ENCODE results near the gene LBX2.

Gene LBX2

GRCh38 chr2:74524955-74525716 lies 25.7 kb upstream of the LBX2 start:
- no peak overlapping the region for H2AFZ ChIP-seq (ENCODE audit: low read depth)
- H3K9ac ChIP-seq, result no peak overlapping the region
- H3K4me1 ChIP-seq (ENCODE audit: low read depth, poor library complexity, severe bottlenecking), result peaks cover 10% of the 10 kb centered on the region
- no peak overlapping the region for H3K4me2 ChIP-seq
- no peak overlapping the region for H3K4me3 ChIP-seq (IDR thresholded peaks at IDR 0.05; ENCODE audit: insufficient read depth, low read depth, low read length)
- TF ChIP-seq, protein P1, sequence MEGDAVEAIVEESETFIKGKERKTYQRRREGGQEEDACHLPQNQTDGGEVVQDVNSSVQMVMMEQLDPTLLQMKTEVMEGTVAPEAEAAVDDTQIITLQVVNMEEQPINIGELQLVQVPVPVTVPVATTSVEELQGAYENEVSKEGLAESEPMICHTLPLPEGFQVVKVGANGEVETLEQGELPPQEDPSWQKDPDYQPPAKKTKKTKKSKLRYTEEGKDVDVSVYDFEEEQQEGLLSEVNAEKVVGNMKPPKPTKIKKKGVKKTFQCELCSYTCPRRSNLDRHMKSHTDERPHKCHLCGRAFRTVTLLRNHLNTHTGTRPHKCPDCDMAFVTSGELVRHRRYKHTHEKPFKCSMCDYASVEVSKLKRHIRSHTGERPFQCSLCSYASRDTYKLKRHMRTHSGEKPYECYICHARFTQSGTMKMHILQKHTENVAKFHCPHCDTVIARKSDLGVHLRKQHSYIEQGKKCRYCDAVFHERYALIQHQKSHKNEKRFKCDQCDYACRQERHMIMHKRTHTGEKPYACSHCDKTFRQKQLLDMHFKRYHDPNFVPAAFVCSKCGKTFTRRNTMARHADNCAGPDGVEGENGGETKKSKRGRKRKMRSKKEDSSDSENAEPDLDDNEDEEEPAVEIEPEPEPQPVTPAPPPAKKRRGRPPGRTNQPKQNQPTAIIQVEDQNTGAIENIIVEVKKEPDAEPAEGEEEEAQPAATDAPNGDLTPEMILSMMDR (conservative IDR thresholded peaks at IDR 0.05; ENCODE audit: low read depth, low read length), result no peak
- H3K36me3 ChIP-seq (ENCODE audit: insufficient read depth), result peaks cover 4% of the 10 kb centered on the region; the same call in 1 of the 2 replicates
- no peaks in the 10 kb centered on the region for H4K20me1 ChIP-seq (ENCODE audit: insufficient read depth)
- peaks cover 7% of the 10 kb centered on the region; the same call in 1 of the 2 replicates for H3K27me3 ChIP-seq (ENCODE audit: insufficient read depth, low read depth)
- H3K79me2 ChIP-seq (ENCODE audit: insufficient read depth, low read depth), result peaks cover 22% of the 10 kb centered on the region
- H3K27ac ChIP-seq, result no peak overlapping the region

DNA sequence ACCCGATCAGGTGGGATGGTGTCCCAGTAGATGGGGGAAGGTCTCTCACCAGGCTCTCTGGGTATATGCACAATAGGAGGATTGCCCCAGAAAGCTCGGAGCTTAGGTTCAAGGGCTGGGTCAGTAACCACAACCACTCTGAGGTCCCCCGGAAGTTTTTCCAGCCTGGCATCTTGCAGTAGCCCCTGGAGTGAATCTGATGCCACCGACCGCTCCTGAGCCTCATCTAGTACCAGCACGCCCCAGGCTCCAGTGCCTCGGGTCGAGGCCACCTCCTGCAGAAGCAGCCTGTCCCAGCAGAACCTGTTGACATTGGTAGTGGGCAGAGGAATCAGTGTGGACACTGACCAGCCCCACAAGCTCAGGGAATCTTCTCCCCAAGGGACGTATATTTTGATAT lies 24.6 kb upstream of the LBX2 start:
- H3K36me3 ChIP-seq (ENCODE audit: insufficient read depth), result peaks cover 4% of the 10 kb centered on the region; the same call in 1 of the 2 replicates
- H3K79me2 ChIP-seq (ENCODE audit: insufficient read depth, low read depth), result peaks cover 18% of the 10 kb centered on the region
- H3K9ac ChIP-seq, result no peak overlapping the region
- H2AFZ ChIP-seq (ENCODE audit: low read depth), result no peak overlapping the region
- H3K4me1 ChIP-seq (ENCODE audit: low read depth, poor library complexity, severe bottlenecking), result peaks cover 10% of the 10 kb centered on the region
- no peak overlapping the region for H3K27ac ChIP-seq
- no peaks in the 10 kb centered on the region for H4K20me1 ChIP-seq (ENCODE audit: insufficient read depth)
- H3K27me3 ChIP-seq (ENCODE audit: insufficient read depth, low read depth), result peaks cover 15% of the 10 kb centered on the region; the same call in 1 of the 2 replicates
- H3K4me2 ChIP-seq, result no peak overlapping the region
- TF ChIP-seq, protein P1 (conservative IDR thresholded peaks at IDR 0.05; ENCODE audit: low read depth, low read length), result no peak
- no peak overlapping the region for H3K4me3 ChIP-seq (IDR thresholded peaks at IDR 0.05; ENCODE audit: insufficient read depth, low read depth, low read length)

- Histone ChIP-seq H3K9ac (no peak overlapping the region), H3K36me3 (ENCODE audit: insufficient read depth) (peaks cover 4% of the 10 kb centered on the region; the same call in 1 of the 2 replicates), H3K27ac (no peak overlapping the region), H2AFZ (ENCODE audit: low read depth) (no peak overlapping the region), H4K20me1 (ENCODE audit: insufficient read depth) (no peaks in the 10 kb centered on the region), H3K27me3 (ENCODE audit: insufficient read depth, low read depth) (peaks cover 27% of the 10 kb centered on the region; the same call in 1 of the 2 replicates), H3K4me3 (IDR thresholded peaks at IDR 0.05; ENCODE audit: insufficient read depth, low read depth, low read length) (no peak overlapping the region), H3K4me1 (ENCODE audit: low read depth, poor library complexity, severe bottlenecking) (no peaks in the 10 kb centered on the region), H3K4me2 (no peak overlapping the region), H3K79me2 (ENCODE audit: insufficient read depth, low read depth) (peaks cover 3% of the 10 kb centered on the region; the same call in 1 of the 2 replicates)
- TF ChIP-seq, protein P1 (conservative IDR thresholded peaks at IDR 0.05; ENCODE audit: low read depth, low read length), result no peak
These were observed 23.1 kb upstream of the LBX2 start for GRCh38 chr2:74522516-74522915.

GRCh38 chr2:74516650-74517049 lies 17.2 kb upstream of the LBX2 start:
- Histone ChIP-seq H3K79me2 (ENCODE audit: insufficient read depth, low read depth) (no peaks in the 10 kb centered on the region), H2AFZ (ENCODE audit: low read depth) (no peak overlapping the region), H4K20me1 (ENCODE audit: insufficient read depth) (no peaks in the 10 kb centered on the region), H3K27me3 (ENCODE audit: insufficient read depth, low read depth) (peaks cover 56% of the 10 kb centered on the region), H3K9ac (no peak overlapping the region), H3K4me3 (IDR thresholded peaks at IDR 0.05; ENCODE audit: insufficient read depth, low read depth, low read length) (no peak overlapping the region), H3K4me2 (no peak overlapping the region), H3K27ac (no peak overlapping the region), H3K4me1 (ENCODE audit: low read depth, poor library complexity, severe bottlenecking) (peaks cover 4% of the 10 kb centered on the region), H3K36me3 (ENCODE audit: insufficient read depth) (no peaks in the 10 kb centered on the region)
- TF ChIP-seq, protein P1 (conservative IDR thresholded peaks at IDR 0.05; ENCODE audit: low read depth, low read length), result no peak

Measured in KMS-11 (cell line).